ENCODE data around the gene DENND2A.
"Not testable (repeated sequence)": the region's sequence is repeated elsewhere in the genome, so short reads cannot be mapped to it uniquely, and the experiment has no call there.

The DENND2A gene

DNA sequence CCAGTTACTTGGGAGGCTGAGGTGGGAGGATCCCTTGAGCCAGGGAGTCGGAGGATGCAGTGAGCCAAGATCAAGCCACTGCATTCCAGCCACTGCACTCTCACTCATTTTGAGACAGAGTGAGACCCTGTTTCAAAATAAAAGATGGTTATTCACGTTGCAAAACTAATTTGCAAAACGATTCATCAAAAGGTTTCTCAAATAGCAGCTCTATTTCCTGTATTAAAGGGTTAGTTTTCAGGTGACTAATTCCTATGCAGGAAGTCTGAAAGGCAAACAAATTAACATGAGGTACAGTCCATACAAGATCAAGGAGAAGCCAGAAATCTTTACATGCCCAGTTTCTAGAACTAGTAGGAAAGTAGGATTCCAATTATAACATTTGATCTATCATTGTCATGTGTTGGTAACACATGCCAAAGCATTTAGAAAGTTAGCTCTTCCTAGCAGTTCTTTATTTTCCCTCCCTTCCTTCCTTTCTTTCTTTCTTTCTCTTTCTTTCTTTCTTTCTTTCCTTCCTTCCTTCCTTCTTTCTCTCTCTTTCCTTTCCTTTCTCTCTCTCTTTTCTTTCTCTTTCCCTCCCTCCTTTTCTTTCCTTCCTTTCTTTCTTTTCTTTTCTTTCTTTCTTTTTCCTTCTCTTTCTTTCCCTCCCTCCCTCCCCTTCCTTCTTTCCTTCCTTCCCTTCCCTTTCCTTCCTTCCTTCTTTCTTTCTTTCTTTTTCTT, 49.3 kb downstream of the DENND2A start:
- no peak for DNase-seq (ENCODE audit: low read depth in 2 of 2)

- no peak for DNase-seq (ENCODE audit: low read depth in 2 of 2)
Measured at GRCh38 chr7:140587243-140587642, 53.4 kb downstream of the DENND2A start.

- no peak for DNase-seq (ENCODE audit: low read depth in 2 of 2)
Measured at GRCh38 chr7:140586516-140586915, 54.1 kb downstream of the DENND2A start.

DNA sequence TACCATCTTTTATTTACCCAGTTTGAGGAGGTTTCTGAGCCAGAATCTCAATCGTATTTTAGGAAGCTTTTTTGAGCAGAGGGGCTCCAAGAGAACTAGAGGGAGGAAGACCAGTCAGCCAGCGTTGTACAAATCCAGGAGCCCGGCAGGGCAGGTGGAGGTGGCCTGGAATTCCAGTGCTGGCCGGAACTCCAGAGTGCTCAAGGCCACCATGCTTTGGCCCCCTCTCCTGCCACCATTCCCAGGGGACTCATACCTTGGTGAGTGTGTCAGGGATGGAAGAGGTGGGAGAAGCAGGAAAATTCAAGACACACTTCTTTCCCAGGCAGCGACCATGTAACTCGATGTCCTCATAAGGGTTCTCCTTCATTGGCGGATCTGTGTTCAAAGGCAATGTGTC, 55.3 kb downstream of the DENND2A start:
- no peak for DNase-seq (ENCODE audit: low read depth in 2 of 2)

- DNase-seq (ENCODE audit: low read depth in 2 of 2): no peak
Measured at GRCh38 chr7:140584195-140584851, 56.3 kb downstream of the DENND2A start.

DNA sequence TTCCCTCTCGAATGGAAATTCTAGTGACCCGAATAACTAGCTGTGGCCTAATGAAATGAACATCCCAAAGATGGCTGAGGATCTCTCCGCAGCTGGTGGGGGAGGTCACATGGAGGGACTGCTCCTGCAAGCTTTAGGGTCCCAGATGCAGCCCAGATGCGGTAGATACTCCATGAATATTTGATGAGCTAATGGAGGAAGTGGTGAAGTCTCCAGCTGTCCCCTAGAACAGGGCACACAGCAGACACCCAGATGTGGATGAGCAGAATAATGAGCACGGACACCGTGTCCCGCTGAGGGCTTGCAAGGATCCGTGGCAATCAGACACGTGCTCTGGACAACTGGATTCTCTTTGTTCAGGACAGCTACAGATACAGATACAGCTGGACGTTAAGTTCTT, 59.2 kb downstream of the DENND2A start:
- no peak for DNase-seq (ENCODE audit: low read depth in 2 of 2)

- DNase-seq (ENCODE audit: low read depth in 2 of 2): no peak
Measured at GRCh38 chr7:140577651-140578050, 63.0 kb downstream of the DENND2A start.

DNA sequence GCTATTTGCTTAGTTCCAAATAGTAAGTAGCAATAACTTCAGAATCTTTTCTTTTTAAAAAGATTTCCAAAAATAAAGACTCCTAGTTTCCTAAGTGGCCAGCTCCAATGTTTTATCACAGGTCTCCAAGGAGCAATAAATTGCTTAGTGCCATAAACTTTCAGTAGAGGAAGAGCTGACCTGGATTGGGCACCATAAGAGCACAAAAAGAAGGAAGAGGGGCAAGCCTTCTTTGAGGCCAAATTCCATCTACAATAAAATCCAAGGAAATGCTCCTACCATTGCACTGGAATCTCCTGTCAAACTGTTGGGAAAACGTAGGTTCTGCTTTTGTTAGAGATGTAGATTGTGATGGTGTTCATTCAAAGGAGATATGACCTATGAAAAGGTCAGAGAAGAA, 64.0 kb downstream of the DENND2A start:
- no peak for DNase-seq (ENCODE audit: low read depth in 2 of 2)

DNA sequence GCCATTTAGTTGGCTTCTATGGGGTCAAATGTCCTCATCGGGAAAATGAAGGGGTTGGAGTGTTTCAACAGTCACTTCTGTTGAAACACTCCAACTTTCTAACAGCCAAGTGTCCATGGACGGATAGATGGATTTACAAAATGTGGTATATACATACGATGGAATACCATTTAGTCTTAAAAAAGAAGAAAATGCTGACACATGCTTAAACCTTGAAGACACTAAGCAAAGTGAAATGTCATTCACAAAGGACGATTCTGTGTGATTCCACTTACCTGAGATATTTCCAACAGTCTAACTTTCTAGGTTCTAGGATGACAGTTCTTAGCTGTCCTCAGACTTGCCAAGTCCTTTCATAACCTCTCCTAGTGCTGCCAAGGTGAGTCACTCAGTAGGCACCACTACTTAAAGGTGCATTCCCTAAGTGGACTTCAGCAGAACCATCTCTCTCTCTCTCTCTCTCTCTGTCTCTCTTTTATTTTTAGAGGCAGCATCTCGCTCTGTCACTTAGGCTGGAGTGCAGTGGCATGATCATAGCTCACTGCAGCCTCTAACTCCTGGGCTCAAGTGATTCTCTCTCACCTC, 69.0 kb downstream of the DENND2A start:
- no peak for DNase-seq (ENCODE audit: low read depth in 2 of 2)

DNA sequence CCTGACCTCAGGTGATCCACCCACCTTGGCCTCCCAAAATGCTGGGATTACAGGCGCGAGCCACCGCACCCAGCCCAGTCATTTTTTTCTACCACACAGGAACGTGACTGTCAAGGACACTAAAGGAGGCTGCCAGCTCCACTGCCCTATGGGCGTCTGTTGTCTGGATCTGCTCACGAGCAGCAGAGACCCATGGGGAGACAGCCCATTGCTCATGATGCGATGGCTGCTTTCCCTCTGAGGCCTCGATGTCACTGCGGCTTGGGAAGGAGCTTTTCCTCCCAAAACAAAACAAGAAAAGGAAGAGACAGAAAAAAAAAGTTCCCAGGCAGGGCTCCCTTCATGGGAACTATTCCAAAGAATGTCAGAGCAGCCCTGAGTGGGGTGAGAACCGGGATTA, 70.5 kb downstream of the DENND2A start:
- DNase-seq (ENCODE audit: low read depth in 2 of 2): no peak

DNA sequence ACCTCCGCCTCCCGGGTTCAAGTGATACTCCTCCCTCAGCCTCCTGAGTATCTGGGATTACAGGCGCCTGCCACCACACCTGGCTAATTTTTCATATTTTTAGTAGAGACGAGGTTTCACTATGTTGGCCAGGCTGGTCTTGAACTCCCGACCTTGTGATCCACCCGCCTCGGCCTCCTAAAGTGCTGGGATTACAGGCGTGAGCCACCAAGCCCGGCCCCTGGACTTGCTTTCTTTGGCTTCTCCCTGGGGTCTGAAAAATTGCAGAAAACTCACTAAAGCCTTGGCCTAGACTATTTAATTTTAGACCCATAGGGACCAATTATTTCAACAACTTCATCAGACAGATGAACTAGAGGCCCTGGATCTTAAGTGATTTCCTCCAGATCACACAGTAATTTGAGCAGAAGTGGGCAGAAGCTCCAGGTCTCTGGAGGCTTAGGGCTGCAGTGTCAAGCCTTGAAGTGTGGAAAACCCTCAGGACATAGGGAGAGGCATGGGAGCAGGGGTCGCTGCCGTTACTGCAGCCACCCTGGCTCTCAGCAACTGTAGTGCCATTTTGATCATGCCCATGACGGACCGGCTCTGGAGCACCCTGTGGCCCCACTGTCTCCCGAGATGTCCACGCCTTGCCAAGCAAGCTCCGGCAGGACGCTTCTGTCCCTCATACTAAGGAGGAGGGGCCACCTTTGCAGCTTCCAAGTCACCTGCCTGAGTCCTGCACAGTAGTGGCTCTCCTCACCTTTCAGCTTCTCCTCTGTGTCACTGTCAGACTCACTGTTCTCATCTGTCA, 72.4 kb downstream of the DENND2A start:
- DNase-seq (ENCODE audit: low read depth in 2 of 2): no peak

- DNase-seq (ENCODE audit: low read depth in 2 of 2): peak; percentile 48 to 50
Measured at GRCh38 chr7:140566186-140566585, 74.4 kb downstream of the DENND2A start.

- not testable (repeated sequence) for DNase-seq (ENCODE audit: low read depth in 2 of 2)
Measured at GRCh38 chr7:140565761-140566160, 74.9 kb downstream of the DENND2A start.

- DNase-seq (ENCODE audit: low read depth in 2 of 2): no peak
Measured at GRCh38 chr7:140564643-140565042, 76.0 kb downstream of the DENND2A start.

GRCh38 chr7:140562926-140563481, 77.6 kb downstream of the DENND2A start:
- no peak for DNase-seq (ENCODE audit: low read depth in 2 of 2)

GRCh38 chr7:140559410-140559809, 81.2 kb downstream of the DENND2A start:
- no peak for DNase-seq (ENCODE audit: low read depth in 2 of 2)

- DNase-seq (ENCODE audit: low read depth in 2 of 2): no peak
Measured at GRCh38 chr7:140557809-140558518, 82.6 kb downstream of the DENND2A start.

- no peak for DNase-seq (ENCODE audit: low read depth in 2 of 2)
Measured at GRCh38 chr7:140557069-140557468, 83.5 kb downstream of the DENND2A start.

GRCh38 chr7:140553236-140553635, 87.4 kb downstream of the DENND2A start:
- not testable (repeated sequence) for DNase-seq (ENCODE audit: low read depth in 2 of 2)

DNA sequence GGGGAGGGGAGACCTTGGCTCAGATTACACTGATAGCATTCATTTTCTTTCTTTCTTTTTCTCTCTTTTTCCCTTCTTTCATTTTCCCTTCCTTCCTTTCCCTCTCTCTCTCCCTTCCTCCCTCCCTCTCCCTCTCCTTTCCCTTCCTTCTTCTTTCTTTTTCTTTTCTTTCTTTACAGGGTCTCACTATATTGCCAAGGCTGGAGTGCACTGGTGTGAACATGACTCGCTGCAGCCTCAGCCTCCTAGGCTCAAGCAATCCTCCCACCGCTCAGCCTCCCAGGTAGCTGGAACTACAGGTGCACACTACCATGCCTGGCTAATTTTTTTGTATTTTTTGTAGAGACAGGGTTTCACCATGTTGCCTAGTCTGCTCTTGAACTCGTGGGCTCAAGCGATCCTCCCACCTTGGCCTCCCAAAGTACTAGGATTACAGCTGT, 88.4 kb downstream of the DENND2A start:
- no peak for DNase-seq (ENCODE audit: low read depth in 2 of 2)

All from fibroblast of skin of left biceps (primary cell).